H9 (cell line): ENCODE measurements around the gene DUSP7. TPM values are rescaled to one million over a fixed set of nuclear protein-coding genes. Genes with fewer than 3 reads are reported as not detected.

Source experiments
- DNase-seq: peaks from one replicate; pipeline ENCODE4 v3.0.0-alpha.2; 2017
- H2AFZ ChIP-seq: one replicate; pipeline ENCODE4 v1.6.1; 2013; ENCODE audit warnings: mild to moderate bottlenecking, low read length, control low read depth, moderate library complexity
- H2AK5ac ChIP-seq: 2 replicates; pipeline ENCODE4 v1.6.1; 2013; ENCODE audit warnings: low read length, control low read depth, mixed read lengths; ENCODE audit not compliant: insufficient read length
- H2BK120ac ChIP-seq: one replicate; pipeline ENCODE4 v1.6.1; 2013; ENCODE audit warnings: low read depth, mild to moderate bottlenecking, low read length, control low read depth, inconsistent platforms; ENCODE audit not compliant: poor library complexity, severe bottlenecking
- H2BK12ac ChIP-seq: 2 replicates; pipeline ENCODE4 v1.6.1; 2013; ENCODE audit warnings: low read length, control low read depth, mixed read lengths, low read depth; ENCODE audit not compliant: insufficient read length
- H2BK15ac ChIP-seq: 2 replicates; pipeline ENCODE4 v1.6.1; 2013; ENCODE audit warnings: low read depth, low read length, control low read depth
- H2BK20ac ChIP-seq: one replicate; pipeline ENCODE4 v1.6.1; 2013; ENCODE audit warnings: low read depth, mild to moderate bottlenecking, low read length, control low read depth, inconsistent platforms; ENCODE audit not compliant: poor library complexity, severe bottlenecking
- H2BK5ac ChIP-seq: 2 replicates; pipeline ENCODE4 v1.6.1; 2013; ENCODE audit warnings: low read length, control low read depth, mixed read lengths; ENCODE audit not compliant: insufficient read length
- H3K14ac ChIP-seq: 2 replicates; pipeline ENCODE4 v1.6.1; 2013; ENCODE audit warnings: low read length, control low read depth; ENCODE audit not compliant: insufficient read depth
- H3K18ac ChIP-seq: 2 replicates; pipeline ENCODE4 v1.6.1; 2013; ENCODE audit warnings: low read depth, mild to moderate bottlenecking, mixed read lengths, low read length, control low read depth; ENCODE audit not compliant: insufficient read length
- H3K23ac ChIP-seq: 2 replicates; pipeline ENCODE4 v1.6.1; 2013; ENCODE audit warnings: low read length, control low read depth, mixed read lengths, low read depth; ENCODE audit not compliant: insufficient read length
- H3K23me2 ChIP-seq: 2 replicates; pipeline ENCODE4 v1.6.1; 2013; ENCODE audit warnings: low read depth, mild to moderate bottlenecking, mixed read lengths, low read length, control low read depth; ENCODE audit not compliant: insufficient read length, poor library complexity, severe bottlenecking
- H3K27ac ChIP-seq: 2 replicates; pipeline ENCODE4 v1.5.1; 2013; ENCODE audit warnings: low read length, control low read depth, mixed read lengths, low read depth; ENCODE audit not compliant: insufficient read length
- H3K27me3 ChIP-seq: 2 replicates; pipeline ENCODE4 v1.6.1; 2013; ENCODE audit warnings: low read length, control low read depth, inconsistent platforms; ENCODE audit not compliant: insufficient read depth
- H3K4ac ChIP-seq: 2 replicates; pipeline ENCODE4 v1.6.1; 2013; ENCODE audit warnings: low read depth, mild to moderate bottlenecking, control low read depth, inconsistent platforms, low read length, moderate library complexity
- H3K4me1 ChIP-seq: 2 replicates; pipeline ENCODE4 v1.6.1; 2013; ENCODE audit warnings: low read length, control low read depth, inconsistent platforms; ENCODE audit not compliant: insufficient read depth
- H3K4me2 ChIP-seq: 2 replicates; pipeline ENCODE4 v1.6.1; 2013; ENCODE audit warnings: low read length, control low read depth, mixed read lengths; ENCODE audit not compliant: insufficient read length, insufficient read depth
- H3K56ac ChIP-seq: 2 replicates; pipeline ENCODE4 v1.6.1; 2013; ENCODE audit warnings: low read depth, mild to moderate bottlenecking, mixed read lengths, low read length, control low read depth; ENCODE audit not compliant: insufficient read length
- H3K79me1 ChIP-seq: 2 replicates; pipeline ENCODE4 v1.6.1; 2013; ENCODE audit warnings: low read depth, mild to moderate bottlenecking, moderate library complexity, low read length, control low read depth, inconsistent platforms; ENCODE audit not compliant: insufficient read depth, poor library complexity, severe bottlenecking
- H3K79me2 ChIP-seq: 2 replicates; pipeline ENCODE4 v1.6.1; 2013; ENCODE audit warnings: low read length, control low read depth, inconsistent platforms; ENCODE audit not compliant: insufficient read depth
- H3K9ac ChIP-seq: 2 replicates; pipeline ENCODE4 v1.6.1; 2013; ENCODE audit warnings: low read length, control low read depth, mixed read lengths; ENCODE audit not compliant: insufficient read length; ENCODE audit errors: extremely low read depth
- H3K9me3 ChIP-seq: one replicate; pipeline ENCODE4 v1.6.1; 2013; ENCODE audit warnings: low read depth, low read length, inconsistent platforms; ENCODE audit not compliant: control insufficient read depth
- H3T11ph ChIP-seq: one replicate; pipeline ENCODE4 v1.6.1; 2013; ENCODE audit warnings: mild to moderate bottlenecking, low read length, control low read depth, inconsistent platforms
- H4K20me1 ChIP-seq: one replicate; pipeline ENCODE4 v1.6.1; 2013; ENCODE audit not compliant: control insufficient read depth, insufficient read length, insufficient read depth
- H4K5ac ChIP-seq: 2 replicates; pipeline ENCODE4 v1.6.1; 2013; ENCODE audit warnings: low read depth, mild to moderate bottlenecking, mixed read lengths, low read length, control low read depth; ENCODE audit not compliant: insufficient read length
- H4K8ac ChIP-seq: replicated peaks from 2 replicates; pipeline ENCODE4 v1.6.1; 2013; ENCODE audit warnings: low read length, control low read depth, mixed read lengths, low read depth; ENCODE audit not compliant: insufficient read length
- H4K91ac ChIP-seq: 2 replicates; pipeline ENCODE4 v1.6.1; 2013; ENCODE audit warnings: low read depth, mild to moderate bottlenecking, moderate library complexity, mixed read lengths, low read length, control low read depth; ENCODE audit not compliant: insufficient read length
- H3K27ac Mint-ChIP-seq, 3 experiments: 2 replicates in 2 of 3; 3 replicates in 1 of 3; pipeline ENCODE4 v1.8.0; 2020 to 2021; ENCODE audit warnings: mixed read lengths in 3 of 3, mild to moderate bottlenecking in 1 of 3, moderate library complexity in 1 of 3
- H3K27me3 Mint-ChIP-seq: 2 replicates; pipeline ENCODE4 v1.8.0; 2021; ENCODE audit warnings: low read depth, mild to moderate bottlenecking, moderate library complexity, mixed read lengths
- H3K36me3 Mint-ChIP-seq, 3 experiments: 2 replicates in 2 of 3; 3 replicates in 1 of 3; pipeline ENCODE4 v1.8.0; 2020 to 2021; ENCODE audit warnings: low read depth in 3 of 3, mixed read lengths in 3 of 3; ENCODE audit not compliant: insufficient read depth in 1 of 3
- H3K4me1 Mint-ChIP-seq, 2 experiments: 2 replicates each; pipeline ENCODE4 v1.8.0; 2020; ENCODE audit warnings: mixed read lengths in 2 of 2
- H3K4me3 Mint-ChIP-seq, 2 experiments: 2 replicates in 1 of 2; 3 replicates in 1 of 2; pipeline ENCODE4 v1.8.0; 2020 to 2021; ENCODE audit warnings: mild to moderate bottlenecking in 2 of 2, mixed read lengths in 2 of 2, moderate library complexity in 1 of 2
- H3K9me3 Mint-ChIP-seq, 2 experiments: 2 replicates in 1 of 2; 3 replicates in 1 of 2; pipeline ENCODE4 v1.8.0; 2020; ENCODE audit warnings: mild to moderate bottlenecking in 2 of 2, mixed read lengths in 2 of 2, moderate library complexity in 1 of 2
- WGBS: extraction: QIAGEN DNeasy Blood & Tissue Kit; methylation state at CpG from one replicate; pipeline ENCODE4 v1.1.7; 2013; ENCODE audit warnings: missing lambda C conversion rate, low lambda C conversion rate, mixed read lengths; ENCODE audit not compliant: insufficient read length; ENCODE audit errors: extremely low coverage; 5-methylcytosine and 5-hydroxymethylcytosine counted together
- total RNA-seq: library from RNA; stranded (reverse); gene quantifications from 2 replicates; pipeline ENCODE4 v1.2.1, GENCODE V29; 2021
- TF ChIP-seq, protein P1 (sequence below): fragments of 200-600 bp; sonication (generic); conservative IDR thresholded peaks from 3 replicates; pipeline ENCODE4 v1.8.0; 2021; ENCODE audit warnings: antibody characterized with exemption, mild to moderate bottlenecking

Gene DUSP7
- total RNA-seq, 1 experiment from 2014 or later: 24.0 TPM

DNA sequence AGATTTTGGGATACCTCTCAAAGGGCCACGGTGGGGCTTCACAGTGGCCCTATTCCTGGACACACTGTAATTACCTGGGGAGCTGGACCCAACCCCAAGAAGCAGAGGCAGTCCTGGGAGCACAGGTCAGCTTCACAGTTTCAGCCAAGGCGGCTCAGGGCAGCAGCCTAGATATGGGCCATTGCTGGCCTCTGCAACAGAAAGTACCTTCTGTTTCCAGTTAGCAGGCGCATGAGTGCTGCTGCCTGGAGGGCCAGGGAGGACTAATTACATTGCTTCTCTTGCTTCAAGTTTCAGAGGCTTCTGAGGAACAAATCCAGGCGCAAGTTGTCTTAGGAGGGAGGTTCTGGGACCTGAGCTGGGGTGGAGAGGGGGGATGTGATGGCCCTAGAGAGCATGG is 13.5 kb upstream of the DUSP7 start:
- no peaks in the 10 kb centered on the region for H3K9me3 Mint-ChIP-seq
- no peak overlapping the region for H2BK5ac ChIP-seq
- H3K4me1 Mint-ChIP-seq: peaks cover 2 to 5% of the 10 kb centered on the region in 2 experiments; a peak in 1 of 4 replicates
- no peaks in the 10 kb centered on the region for H3K79me2 ChIP-seq
- peaks cover 0 to 14% (median 12%) of the 10 kb centered on the region in 3 experiments; a peak in 5 of 7 replicates for H3K36me3 Mint-ChIP-seq
- no peak overlapping the region for H3K56ac ChIP-seq
- TF ChIP-seq, protein P1, sequence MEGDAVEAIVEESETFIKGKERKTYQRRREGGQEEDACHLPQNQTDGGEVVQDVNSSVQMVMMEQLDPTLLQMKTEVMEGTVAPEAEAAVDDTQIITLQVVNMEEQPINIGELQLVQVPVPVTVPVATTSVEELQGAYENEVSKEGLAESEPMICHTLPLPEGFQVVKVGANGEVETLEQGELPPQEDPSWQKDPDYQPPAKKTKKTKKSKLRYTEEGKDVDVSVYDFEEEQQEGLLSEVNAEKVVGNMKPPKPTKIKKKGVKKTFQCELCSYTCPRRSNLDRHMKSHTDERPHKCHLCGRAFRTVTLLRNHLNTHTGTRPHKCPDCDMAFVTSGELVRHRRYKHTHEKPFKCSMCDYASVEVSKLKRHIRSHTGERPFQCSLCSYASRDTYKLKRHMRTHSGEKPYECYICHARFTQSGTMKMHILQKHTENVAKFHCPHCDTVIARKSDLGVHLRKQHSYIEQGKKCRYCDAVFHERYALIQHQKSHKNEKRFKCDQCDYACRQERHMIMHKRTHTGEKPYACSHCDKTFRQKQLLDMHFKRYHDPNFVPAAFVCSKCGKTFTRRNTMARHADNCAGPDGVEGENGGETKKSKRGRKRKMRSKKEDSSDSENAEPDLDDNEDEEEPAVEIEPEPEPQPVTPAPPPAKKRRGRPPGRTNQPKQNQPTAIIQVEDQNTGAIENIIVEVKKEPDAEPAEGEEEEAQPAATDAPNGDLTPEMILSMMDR: no peak
- WGBS: no CpG with 5 or more reads among the region's 4 CpGs
- H3K23me2 ChIP-seq: no peaks in the 10 kb centered on the region
- no peaks in the 10 kb centered on the region for H3K79me1 ChIP-seq
- no peaks in the 10 kb centered on the region for H3K9me3 ChIP-seq
- no peak overlapping the region for H2BK120ac ChIP-seq
- H3K9ac ChIP-seq: no peak overlapping the region
- H2BK20ac ChIP-seq: no peak overlapping the region
- H3T11ph ChIP-seq: no peak overlapping the region
- no peak overlapping the region for H3K4me2 ChIP-seq
- DNase-seq: no peak
- no peaks in the 10 kb centered on the region for H3K4me1 ChIP-seq
- no peak overlapping the region for H4K5ac ChIP-seq
- H3K27me3 Mint-ChIP-seq: peaks cover 3% of the 10 kb centered on the region
- no peaks in the 10 kb centered on the region for H3K27me3 ChIP-seq
- H3K27ac ChIP-seq: no peak overlapping the region
- no peak overlapping the region for H2AK5ac ChIP-seq
- H4K20me1 ChIP-seq: no peaks in the 10 kb centered on the region
- no peak overlapping the region for H2BK12ac ChIP-seq
- H4K91ac ChIP-seq: no peak overlapping the region
- no peak overlapping the region for H2BK15ac ChIP-seq
- no peak overlapping the region for H2AFZ ChIP-seq
- no peak overlapping the region for H3K14ac ChIP-seq
- 0 out of 7 replicates have a peak overlapping the region, but pooled peaks of 1 of the 3 experiments have one; percentile 56 for H3K27ac Mint-ChIP-seq
- no peak overlapping the region for H3K4me3 Mint-ChIP-seq
- no peak overlapping the region for H3K18ac ChIP-seq
- H3K4ac ChIP-seq: no peak overlapping the region
- H4K8ac ChIP-seq: no peak overlapping the region
- H3K23ac ChIP-seq: no peak overlapping the region
